ENCODE measurements around the gene SFT2D1. TPM values are rescaled to one million over a fixed set of nuclear protein-coding genes. Genes with fewer than 3 reads are reported as not detected.
A peak's percentile ranks its signal among the peaks of the same experiment; 100 is the strongest.
"Not testable (repeated sequence)": the region's sequence is repeated elsewhere in the genome, so short reads cannot be mapped to it uniquely, and the experiment has no call there.

Gene SFT2D1
- total RNA-seq, 1 donor from 2014 or later: 23.3 TPM

DNA sequence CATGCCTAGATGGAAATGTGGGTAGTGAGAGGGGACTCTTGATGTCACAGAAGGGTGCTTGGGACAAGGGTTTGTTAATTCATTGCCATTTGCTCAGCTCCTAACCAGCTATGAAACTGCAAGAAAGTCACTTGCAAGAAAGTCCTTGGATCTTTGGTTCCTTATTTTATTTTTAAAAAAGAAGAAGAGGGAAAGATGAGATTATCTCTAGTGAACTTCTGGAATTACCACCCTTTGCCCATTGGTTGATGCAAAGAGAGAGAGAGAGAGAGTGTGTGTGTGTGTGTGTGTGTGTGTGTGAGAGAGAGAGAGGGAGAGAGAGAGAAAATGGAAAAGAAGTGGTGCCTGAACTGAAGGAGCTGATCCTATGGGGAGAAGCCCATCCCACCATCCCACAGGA lies 4.6 kb upstream of the SFT2D1 start:
- DNase-seq (ENCODE audit: extremely low spot score in 2 of 2): no peak
- no peak overlapping the region for H3K27ac ChIP-seq
- intact Hi-C loops (cut with DNase I): no loop called here
- H3K4me3 ChIP-seq: no peak overlapping the region
- H3K9me3 ChIP-seq: no peaks in the 10 kb centered on the region
- H3K27me3 ChIP-seq: no peaks in the 10 kb centered on the region
- no peaks in the 10 kb centered on the region for H3K4me1 ChIP-seq
- TF ChIP-seq POLR2A (IDR thresholded peaks at IDR 0.05): no peak
- no peak for TF ChIP-seq CTCF (IDR thresholded peaks at IDR 0.05)
- no peak for TF ChIP-seq POLR2AphosphoS5 (IDR thresholded peaks at IDR 0.05; ENCODE audit: insufficient read depth in 1 of 2, low read depth in 1 of 2)
- H3K36me3 ChIP-seq: no peaks in the 10 kb centered on the region

GRCh38 chr6:166346449-166346848 lies 4.1 kb upstream of the SFT2D1 start:
- Histone ChIP-seq H3K27me3 (no peaks in the 10 kb centered on the region), H3K9me3 (no peaks in the 10 kb centered on the region), H3K36me3 (no peaks in the 10 kb centered on the region), H3K4me1 (peaks cover 4% of the 10 kb centered on the region), H3K4me3 (no peak overlapping the region), H3K27ac (no peak overlapping the region)
- no peak for DNase-seq (ENCODE audit: extremely low spot score in 2 of 2)
- TF ChIP-seq POLR2A (IDR thresholded peaks at IDR 0.05): no peak
- no peak for TF ChIP-seq CTCF (IDR thresholded peaks at IDR 0.05)
- TF ChIP-seq POLR2AphosphoS5 (IDR thresholded peaks at IDR 0.05; ENCODE audit: insufficient read depth in 1 of 2, low read depth in 1 of 2): no peak
- intact Hi-C loops (cut with DNase I): no loop called here

DNA sequence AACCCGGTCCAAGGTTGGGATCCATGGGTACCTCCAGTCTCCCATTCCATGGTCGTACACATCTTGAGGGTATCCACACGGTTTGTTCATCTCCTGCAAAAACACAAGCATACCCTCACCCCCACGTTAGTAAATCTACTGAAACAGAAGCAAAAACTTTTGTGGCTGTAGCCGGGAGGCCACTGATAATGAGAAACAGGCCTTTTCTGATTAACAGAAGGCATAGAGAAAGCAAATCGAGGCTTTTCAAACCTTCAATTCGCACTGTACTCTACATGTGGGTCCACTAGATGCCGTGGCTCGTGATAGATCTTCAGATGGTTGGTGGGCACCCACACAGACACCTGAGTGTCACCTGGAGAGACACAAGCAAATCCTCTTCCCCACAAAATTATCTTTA lies 3.3 kb upstream of the SFT2D1 start:
- H3K27ac ChIP-seq; DNase-seq (ENCODE audit: extremely low spot score in 2 of 2); intact Hi-C loops (cut with DNase I); H3K27me3 ChIP-seq; H3K9me3 ChIP-seq; H3K4me3 ChIP-seq; H3K36me3 ChIP-seq: not testable (repeated sequence)
- peaks cover 12% of the 10 kb centered on the region for H3K4me1 ChIP-seq

DNA sequence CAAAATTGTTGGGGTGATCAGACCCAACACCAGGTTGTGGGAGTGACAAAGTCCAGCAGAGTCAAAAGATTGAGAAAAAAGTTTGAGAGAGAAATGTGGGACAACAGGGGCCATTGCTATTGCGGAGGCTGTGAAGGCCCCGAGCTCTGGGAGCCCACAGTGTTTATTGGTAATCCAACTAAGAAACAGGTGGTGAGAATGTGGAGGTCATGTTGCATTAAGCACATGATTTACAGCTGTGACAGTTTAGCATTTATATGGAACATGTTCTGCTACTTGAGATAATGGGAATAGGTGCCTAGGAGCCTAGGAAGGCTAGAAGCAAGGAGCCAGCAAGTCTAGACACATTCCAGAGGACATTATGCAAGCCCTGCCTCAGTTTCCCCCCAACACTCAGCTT lies 2.6 kb upstream of the SFT2D1 start:
- H3K36me3 ChIP-seq; H3K27ac ChIP-seq; H3K4me3 ChIP-seq; DNase-seq (ENCODE audit: extremely low spot score in 2 of 2); H3K27me3 ChIP-seq; intact Hi-C loops (cut with DNase I); H3K9me3 ChIP-seq: not testable (repeated sequence)
- H3K4me1 ChIP-seq: peaks cover 20% of the 10 kb centered on the region

GRCh38 chr6:166344240-166344639 lies 1.9 kb upstream of the SFT2D1 start:
- Histone ChIP-seq H3K27me3 (no peaks in the 10 kb centered on the region), H3K27ac (no peak overlapping the region), H3K9me3 (no peaks in the 10 kb centered on the region), H3K4me3 (no peak overlapping the region), H3K4me1 (peaks cover 26% of the 10 kb centered on the region), H3K36me3 (no peaks in the 10 kb centered on the region)
- TF ChIP-seq POLR2A (IDR thresholded peaks at IDR 0.05) (no peak), CTCF (IDR thresholded peaks at IDR 0.05) (no peak), POLR2AphosphoS5 (IDR thresholded peaks at IDR 0.05; ENCODE audit: insufficient read depth in 1 of 2, low read depth in 1 of 2) (no peak)
- DNase-seq (ENCODE audit: extremely low spot score in 2 of 2): no peak
- intact Hi-C loops (cut with DNase I): no loop called here

GRCh38 chr6:166343150-166343487 lies 774 bp upstream of the SFT2D1 start:
- TF ChIP-seq POLR2AphosphoS5 (IDR thresholded peaks at IDR 0.05; ENCODE audit: insufficient read depth in 1 of 2, low read depth in 1 of 2) (no peak), CTCF (IDR thresholded peaks at IDR 0.05) (no peak), POLR2A (IDR thresholded peaks at IDR 0.05) (no peak)
- intact Hi-C loops (cut with DNase I): no loop called here
- DNase-seq (ENCODE audit: extremely low spot score in 2 of 2): no peak

More at GRCh38 chr6:166343150-166343487, 774 bp upstream of the SFT2D1 start:
- Histone ChIP-seq H3K27ac (peak overlapping the region; percentile 90), H3K27me3 (no peaks in the 10 kb centered on the region), H3K9me3 (no peaks in the 10 kb centered on the region), H3K4me1 (peaks cover 33% of the 10 kb centered on the region), H3K36me3 (no peaks in the 10 kb centered on the region), H3K4me3 (peak overlapping the region; percentile 86 to 88)
